Heart left ventricle (tissue), 16 donors: Measurements from ENCODE around the gene ANHX. TPM values are rescaled to one million over a fixed set of nuclear protein-coding genes. Genes with fewer than 3 reads are reported as not detected.

ENCODE experiments used
- ATAC-seq, 4 donors: fragments of 200-7000 bp; cut with Tn5 transposase; one replicate each; pipeline ENCODE4 v1.9.1; 2020 to 2022; ENCODE audit warnings: moderate library complexity in 4 of 4, mild to moderate bottlenecking in 3 of 4, moderate number of reproducible peaks in 1 of 4
- DNase-seq, 5 donors: peaks; one replicate each; pipeline ENCODE4 v3.0.0-alpha.2; 2020
- H3K27ac ChIP-seq, 12 donors: fragments of 200-600 bp; sonication (generic) in 4 of 12; one replicate each; pipeline versions ENCODE4 v1.5.0 to v1.8.0; 2016 to 2022; ENCODE audit warnings: mild to moderate bottlenecking in 2 of 12
- H3K27me3 ChIP-seq, 9 donors: fragments of 200-600 bp; sonication (generic) in 2 of 9; one replicate each; pipeline versions ENCODE4 v1.5.1 to v1.8.0; 2016 to 2022; ENCODE audit warnings: mild to moderate bottlenecking in 3 of 9
- H3K36me3 ChIP-seq, 9 donors: fragments of 200-600 bp; sonication (generic) in 2 of 9; one replicate each; pipeline versions ENCODE4 v1.5.0 to v1.8.0; 2018 to 2022; ENCODE audit warnings: mild to moderate bottlenecking in 2 of 9
- H3K4me1 ChIP-seq, 12 donors: fragments of 200-600 bp; sonication (generic) in 4 of 12; one replicate each; pipeline versions ENCODE4 v1.5.0 to v1.8.0; 2016 to 2022; ENCODE audit warnings: mild to moderate bottlenecking in 3 of 12
- H3K4me3 ChIP-seq, 12 donors: fragments of 200-600 bp; sonication (generic) in 4 of 12; one replicate each; pipeline versions ENCODE4 v1.5.0 to v1.8.0; 2017 to 2022; ENCODE audit warnings: mild to moderate bottlenecking in 9 of 12, moderate library complexity in 4 of 12
- H3K9me3 ChIP-seq, 12 donors: fragments of 200-600 bp; sonication (generic) in 4 of 12; one replicate each; pipeline versions ENCODE4 v1.5.0 to v1.8.0; 2016 to 2022; ENCODE audit warnings: mild to moderate bottlenecking in 1 of 12
- POLR2A ChIP-seq, 2 donors: fragments of 450-650 bp; IDR thresholded peaks; one replicate each; pipeline ENCODE4 v1.6.1; 2017; ENCODE audit warnings: antibody characterized with exemption in 2 of 2, mild to moderate bottlenecking in 2 of 2, moderate library complexity in 2 of 2
- WGBS, 4 donors: extraction: QIAGEN DNeasy Blood & Tissue Kit in 2 of 4; methylation state at CpG; one replicate each; pipeline versions ENCODE4 v1.1.5 to v1.1.7; 2013 to 2018; 5-methylcytosine and 5-hydroxymethylcytosine counted together
- intact Hi-C, 10 donors: fragments of 100-400 bp; cut with DNase I; formaldehyde crosslinking; loops; one replicate each; pipeline versions ENCODE4 v1.11.1 to v1.14.2; 2022
- polyA plus RNA-seq, 2 donors: library from polyadenylated mRNA; stranded (reverse); fragments of 200-250 nt; gene quantifications; one replicate each; pipeline ENCODE4 v1.2.3, GENCODE V29; 2013
- total RNA-seq, 9 donors: library from RNA; depleted of rRNA in 2 of 9; stranded (reverse); fragments of >200 nt in 2 of 9; fragmentation: NEBNext Ultra II Directional in 3 of 9; extraction: Animal tissue kit (Norgen Biotek cat#: 25700) in 3 of 9; gene quantifications; one replicate each; pipeline versions ENCODE4 v1.1.0 to v1.2.4, GENCODE V29; 2016 to 2023
- TF ChIP-seq, protein P1 (sequence below), 12 donors: fragments of 200-600 bp; sonication (generic) in 4 of 12; IDR thresholded peaks; one replicate each; pipeline versions ENCODE4 v1.5.0 to v1.8.0; 2018 to 2022; ENCODE audit warnings: antibody characterized with exemption in 12 of 12, mild to moderate bottlenecking in 5 of 12
- donor health status: ischemic (EF 13 %, LVEDD 7.1; RV severe dilation, severe dysfunction).
- donor health status: healthy with polysubstance abuse.
- donor health status: DM: no; HTN: yes; CAD: no.
- donor health status: DM: no; HTN: no; CAD: no.
- donor health status: ischemic (EF 25% LVEDD 6.9; RV normal size, moderate dysfunction).
- donor health status: ischemic (EF 25% LVEDD 5.7; RV mildly dilated, moderate dysfunction).
- donor health status: healthy.
- donor health status: DM: yes; HTN: yes; CAD: no.
- donor health status: ischemic (EF 35%, LVEDD 5.7; RV mildly dilated, moderate dysfunction).
- donor health status: nonischemic (EF 11% LVEDD 7.7; RV severe dilation, severe dysfunction).
- donor health status: DM: yes; HTN: yes; CAD: no.
- donor health status: PGD.
- donor health status: ischemic (EF 29% LVEDD 5.4; RV normal size, mild dysfunction).
- donor health status: nonischemic (EF 23%, LVEDD 6.1; RV moderate dilation, normal function).

The ANHX gene
- total and polyA plus RNA-seq, 11 donors, result not detected

- no peaks in the 10 kb centered on the region for H3K27me3 ChIP-seq
- peaks cover 26 to 56% (median 29%) of the 10 kb centered on the region in 9 donors for H3K36me3 ChIP-seq
- DNase-seq, result no peak
- 96 to 98% (median 97%) methylated on average over 7 of the region's 7 CpGs for WGBS, 4 donors
- no peak overlapping the region for H3K4me3 ChIP-seq
- no peak for ATAC-seq
- no peak overlapping the region for H3K27ac ChIP-seq
- peaks cover 24 to 98% (median 91%) of the 10 kb centered on the region in 12 donors for H3K9me3 ChIP-seq
- TF ChIP-seq, protein P1, sequence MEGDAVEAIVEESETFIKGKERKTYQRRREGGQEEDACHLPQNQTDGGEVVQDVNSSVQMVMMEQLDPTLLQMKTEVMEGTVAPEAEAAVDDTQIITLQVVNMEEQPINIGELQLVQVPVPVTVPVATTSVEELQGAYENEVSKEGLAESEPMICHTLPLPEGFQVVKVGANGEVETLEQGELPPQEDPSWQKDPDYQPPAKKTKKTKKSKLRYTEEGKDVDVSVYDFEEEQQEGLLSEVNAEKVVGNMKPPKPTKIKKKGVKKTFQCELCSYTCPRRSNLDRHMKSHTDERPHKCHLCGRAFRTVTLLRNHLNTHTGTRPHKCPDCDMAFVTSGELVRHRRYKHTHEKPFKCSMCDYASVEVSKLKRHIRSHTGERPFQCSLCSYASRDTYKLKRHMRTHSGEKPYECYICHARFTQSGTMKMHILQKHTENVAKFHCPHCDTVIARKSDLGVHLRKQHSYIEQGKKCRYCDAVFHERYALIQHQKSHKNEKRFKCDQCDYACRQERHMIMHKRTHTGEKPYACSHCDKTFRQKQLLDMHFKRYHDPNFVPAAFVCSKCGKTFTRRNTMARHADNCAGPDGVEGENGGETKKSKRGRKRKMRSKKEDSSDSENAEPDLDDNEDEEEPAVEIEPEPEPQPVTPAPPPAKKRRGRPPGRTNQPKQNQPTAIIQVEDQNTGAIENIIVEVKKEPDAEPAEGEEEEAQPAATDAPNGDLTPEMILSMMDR (IDR thresholded peaks at IDR 0.05), result no peak
- TF ChIP-seq POLR2A (IDR thresholded peaks at IDR 0.05), result no peak
- no peaks in the 10 kb centered on the region for H3K4me1 ChIP-seq
- intact Hi-C loops, result no loop called here
Observed at GRCh38 chr12:133203344-133204263, 32.1 kb downstream of the ANHX start.

GRCh38 chr12:133202493-133203343 is 33.0 kb downstream of the ANHX start:
- no peak overlapping the region for H3K27ac ChIP-seq
- no peaks in the 10 kb centered on the region for H3K4me1 ChIP-seq
- H3K9me3 ChIP-seq, result peaks cover 24 to 89% (median 82%) of the 10 kb centered on the region in 12 donors
- ATAC-seq (no peak), DNase-seq (no peak)
- no peak overlapping the region for H3K4me3 ChIP-seq
- H3K27me3 ChIP-seq, result no peaks in the 10 kb centered on the region
- intact Hi-C loops, result no loop called here
- 98 to 99% (median 98%) methylated on average over 2 of the region's 2 CpGs for WGBS, 4 donors
- peaks cover 26 to 56% (median 29%) of the 10 kb centered on the region in 9 donors for H3K36me3 ChIP-seq
- no peak for TF ChIP-seq POLR2A (IDR thresholded peaks at IDR 0.05)
- TF ChIP-seq, protein P1 (IDR thresholded peaks at IDR 0.05), result no peak

- 45 to 99% (median 75%) methylated on average over 2 of the region's 2 CpGs for WGBS, 4 donors
- ATAC-seq (no peak), DNase-seq (no peak)
- intact Hi-C loops, result no loop called here
- Histone ChIP-seq H3K27ac (no peak overlapping the region), H3K4me1 (no peaks in the 10 kb centered on the region), H3K36me3 (peaks cover 26 to 61% (median 30%) of the 10 kb centered on the region in 9 donors), H3K9me3 (peaks cover 24 to 83% (median 75%) of the 10 kb centered on the region in 12 donors), H3K4me3 (no peak overlapping the region), H3K27me3 (no peaks in the 10 kb centered on the region)
- TF ChIP-seq, protein P1 (IDR thresholded peaks at IDR 0.05), result no peak
- TF ChIP-seq POLR2A (IDR thresholded peaks at IDR 0.05), result no peak
Observed at GRCh38 chr12:133201888-133202287, 33.8 kb downstream of the ANHX start.

GRCh38 chr12:133192847-133193246 is 42.8 kb downstream of the ANHX start:
- Histone ChIP-seq H3K4me1 (no peaks in the 10 kb centered on the region), H3K9me3 (peaks cover 3 to 92% (median 86%) of the 10 kb centered on the region in 12 donors), H3K36me3 (peaks cover 34 to 95% (median 86%) of the 10 kb centered on the region in 9 donors), H3K27ac (no peak overlapping the region), H3K27me3 (no peaks in the 10 kb centered on the region), H3K4me3 (no peak overlapping the region)
- DNase-seq (no peak), ATAC-seq (no peak)
- intact Hi-C loops, result no loop called here
- TF ChIP-seq, protein P1 (IDR thresholded peaks at IDR 0.05), result no peak
- no peak for TF ChIP-seq POLR2A (IDR thresholded peaks at IDR 0.05)
- 95 to 99% (median 98%) methylated on average over 5 of the region's 5 CpGs for WGBS, 4 donors
